ENCODE measurements around the gene NUSAP1. TPM values are rescaled to one million over a fixed set of nuclear protein-coding genes. Genes with fewer than 3 reads are reported as not detected.

The NUSAP1 gene
- total and polyA plus RNA-seq, 10 of the 15 experiments (the other 5 are each of a cell fraction or from before 2014, with no cell fraction given): 158 to 315 (median 229) TPM

DNA sequence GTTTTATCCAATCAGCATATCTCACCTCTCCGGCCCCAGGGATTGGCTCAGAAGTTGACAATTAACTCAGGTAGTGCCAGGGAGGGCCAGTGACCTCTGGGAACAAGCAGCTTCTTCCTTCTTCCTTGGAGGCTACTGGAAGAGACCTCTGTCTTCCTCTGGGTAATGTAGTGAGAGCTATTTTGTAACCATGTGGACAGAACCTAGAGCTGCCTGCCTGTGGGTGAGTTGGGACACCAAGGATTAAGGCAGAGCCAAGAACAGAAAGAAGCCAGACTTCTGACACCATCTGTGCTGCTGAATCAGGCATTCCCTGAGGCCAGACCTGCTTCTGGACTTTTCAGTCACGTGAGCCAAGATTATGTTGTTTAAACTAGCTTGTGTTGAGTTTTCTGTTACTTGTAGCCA lies 75.6 kb downstream of the NUSAP1 start:
- Histone ChIP-seq H3K79me2 (ENCODE audit: control insufficient read depth, insufficient read depth, low read length) (peaks cover 2% of the 10 kb centered on the region; the same call in 1 of the 2 replicates), H3K9ac (ENCODE audit: control insufficient read depth, insufficient read depth, low read length) (no peak overlapping the region), H3K9me3 (replicated peaks; ENCODE audit: control insufficient read depth, insufficient read depth, low read length) (no peaks in the 10 kb centered on the region), H3K27me3 (replicated peaks in 1 of 2; ENCODE audit: control insufficient read depth in 2 of 2, insufficient read depth in 2 of 2, low read length in 1 of 2) (no peaks in the 10 kb centered on the region), H4K20me1 (ENCODE audit: control insufficient read depth, insufficient read depth) (no peaks in the 10 kb centered on the region), H3K27ac (ENCODE audit: control insufficient read depth, insufficient read depth) (no peak overlapping the region), H3K36me3 (ENCODE audit: control insufficient read depth in 2 of 2, insufficient read depth in 2 of 2, low read length in 1 of 2) (no peaks in the 10 kb centered on the region), H3K4me2 (ENCODE audit: control insufficient read depth, insufficient read depth) (no peak overlapping the region), H3K4me3 (no peak overlapping the region), H3K4me1 (ENCODE audit: control insufficient read depth, insufficient read depth, low read length) (peaks cover 3% of the 10 kb centered on the region), H2AFZ (ENCODE audit: control insufficient read depth, low read depth, low read length) (no peak overlapping the region)
- no peak for ATAC-seq
- ChIA-PET SMC1A (ENCODE audit: uncharacterized antibody, unreplicated experiment) (no interaction called here), CTCF (no interaction called here), RAD21 (ENCODE audit: unreplicated experiment) (no interaction called here), POLR2A (interaction anchor here (0.6 kb wide), 1 partner anchor 20 kb away, joined by 5 read pairs; no protein-coding TSS in a partner anchor)
- in situ Hi-C loops (cut with MboI): no loop called here
- WGBS (ENCODE audit: insufficient coverage, insufficient replicate concordance, low lambda C conversion rate, missing lambda C conversion rate): 67% methylated on average over 2 of the region's 2 CpGs
- TF ChIP-seq, protein P1, sequence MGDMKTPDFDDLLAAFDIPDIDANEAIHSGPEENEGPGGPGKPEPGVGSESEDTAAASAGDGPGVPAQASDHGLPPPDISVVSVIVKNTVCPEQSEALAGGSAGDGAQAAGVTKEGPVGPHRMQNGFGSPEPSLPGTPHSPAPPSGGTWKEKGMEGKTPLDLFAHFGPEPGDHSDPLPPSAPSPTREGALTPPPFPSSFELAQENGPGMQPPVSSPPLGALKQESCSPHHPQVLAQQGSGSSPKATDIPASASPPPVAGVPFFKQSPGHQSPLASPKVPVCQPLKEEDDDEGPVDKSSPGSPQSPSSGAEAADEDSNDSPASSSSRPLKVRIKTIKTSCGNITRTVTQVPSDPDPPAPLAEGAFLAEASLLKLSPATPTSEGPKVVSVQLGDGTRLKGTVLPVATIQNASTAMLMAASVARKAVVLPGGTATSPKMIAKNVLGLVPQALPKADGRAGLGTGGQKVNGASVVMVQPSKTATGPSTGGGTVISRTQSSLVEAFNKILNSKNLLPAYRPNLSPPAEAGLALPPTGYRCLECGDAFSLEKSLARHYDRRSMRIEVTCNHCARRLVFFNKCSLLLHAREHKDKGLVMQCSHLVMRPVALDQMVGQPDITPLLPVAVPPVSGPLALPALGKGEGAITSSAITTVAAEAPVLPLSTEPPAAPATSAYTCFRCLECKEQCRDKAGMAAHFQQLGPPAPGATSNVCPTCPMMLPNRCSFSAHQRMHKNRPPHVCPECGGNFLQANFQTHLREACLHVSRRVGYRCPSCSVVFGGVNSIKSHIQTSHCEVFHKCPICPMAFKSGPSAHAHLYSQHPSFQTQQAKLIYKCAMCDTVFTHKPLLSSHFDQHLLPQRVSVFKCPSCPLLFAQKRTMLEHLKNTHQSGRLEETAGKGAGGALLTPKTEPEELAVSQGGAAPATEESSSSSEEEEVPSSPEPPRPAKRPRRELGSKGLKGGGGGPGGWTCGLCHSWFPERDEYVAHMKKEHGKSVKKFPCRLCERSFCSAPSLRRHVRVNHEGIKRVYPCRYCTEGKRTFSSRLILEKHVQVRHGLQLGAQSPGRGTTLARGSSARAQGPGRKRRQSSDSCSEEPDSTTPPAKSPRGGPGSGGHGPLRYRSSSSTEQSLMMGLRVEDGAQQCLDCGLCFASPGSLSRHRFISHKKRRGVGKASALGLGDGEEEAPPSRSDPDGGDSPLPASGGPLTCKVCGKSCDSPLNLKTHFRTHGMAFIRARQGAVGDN (IDR thresholded peaks at IDR 0.05): no peak
- TF ChIP-seq NRF1 (conservative IDR thresholded peaks at IDR 0.05; ENCODE audit: low read depth, low read length) (no peak), MTA3 (IDR thresholded peaks at IDR 0.05; ENCODE audit: borderline replicate concordance, low read length) (no peak), EZH2 (IDR thresholded peaks at IDR 0.05; ENCODE audit: borderline replicate concordance, control insufficient read depth, low read depth, low read length) (no peak), PAX5 (IDR thresholded peaks at IDR 0.05; ENCODE audit: borderline replicate concordance, low read depth, low read length) (no peak), KAT2A (conservative IDR thresholded peaks at IDR 0.05; ENCODE audit: control insufficient read depth, low read depth, low read length) (no peak), SREBF1 (IDR thresholded peaks at IDR 0.05; ENCODE audit: low read length) (no peak), BHLHE40 (IDR thresholded peaks at IDR 0.05; ENCODE audit: borderline replicate concordance in 1 of 2, low read depth in 2 of 2, low read length in 1 of 2) (no peak), DPF2 (IDR thresholded peaks at IDR 0.05) (no peak)
- TF ChIP-seq, protein P2, sequence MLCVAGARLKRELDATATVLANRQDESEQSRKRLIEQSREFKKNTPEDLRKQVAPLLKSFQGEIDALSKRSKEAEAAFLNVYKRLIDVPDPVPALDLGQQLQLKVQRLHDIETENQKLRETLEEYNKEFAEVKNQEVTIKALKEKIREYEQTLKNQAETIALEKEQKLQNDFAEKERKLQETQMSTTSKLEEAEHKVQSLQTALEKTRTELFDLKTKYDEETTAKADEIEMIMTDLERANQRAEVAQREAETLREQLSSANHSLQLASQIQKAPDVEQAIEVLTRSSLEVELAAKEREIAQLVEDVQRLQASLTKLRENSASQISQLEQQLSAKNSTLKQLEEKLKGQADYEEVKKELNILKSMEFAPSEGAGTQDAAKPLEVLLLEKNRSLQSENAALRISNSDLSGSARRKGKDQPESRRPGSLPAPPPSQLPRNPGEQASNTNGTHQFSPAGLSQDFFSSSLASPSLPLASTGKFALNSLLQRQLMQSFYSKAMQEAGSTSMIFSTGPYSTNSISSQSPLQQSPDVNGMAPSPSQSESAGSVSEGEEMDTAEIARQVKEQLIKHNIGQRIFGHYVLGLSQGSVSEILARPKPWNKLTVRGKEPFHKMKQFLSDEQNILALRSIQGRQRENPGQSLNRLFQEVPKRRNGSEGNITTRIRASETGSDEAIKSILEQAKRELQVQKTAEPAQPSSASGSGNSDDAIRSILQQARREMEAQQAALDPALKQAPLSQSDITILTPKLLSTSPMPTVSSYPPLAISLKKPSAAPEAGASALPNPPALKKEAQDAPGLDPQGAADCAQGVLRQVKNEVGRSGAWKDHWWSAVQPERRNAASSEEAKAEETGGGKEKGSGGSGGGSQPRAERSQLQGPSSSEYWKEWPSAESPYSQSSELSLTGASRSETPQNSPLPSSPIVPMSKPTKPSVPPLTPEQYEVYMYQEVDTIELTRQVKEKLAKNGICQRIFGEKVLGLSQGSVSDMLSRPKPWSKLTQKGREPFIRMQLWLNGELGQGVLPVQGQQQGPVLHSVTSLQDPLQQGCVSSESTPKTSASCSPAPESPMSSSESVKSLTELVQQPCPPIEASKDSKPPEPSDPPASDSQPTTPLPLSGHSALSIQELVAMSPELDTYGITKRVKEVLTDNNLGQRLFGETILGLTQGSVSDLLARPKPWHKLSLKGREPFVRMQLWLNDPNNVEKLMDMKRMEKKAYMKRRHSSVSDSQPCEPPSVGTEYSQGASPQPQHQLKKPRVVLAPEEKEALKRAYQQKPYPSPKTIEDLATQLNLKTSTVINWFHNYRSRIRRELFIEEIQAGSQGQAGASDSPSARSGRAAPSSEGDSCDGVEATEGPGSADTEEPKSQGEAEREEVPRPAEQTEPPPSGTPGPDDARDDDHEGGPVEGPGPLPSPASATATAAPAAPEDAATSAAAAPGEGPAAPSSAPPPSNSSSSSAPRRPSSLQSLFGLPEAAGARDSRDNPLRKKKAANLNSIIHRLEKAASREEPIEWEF (IDR thresholded peaks at IDR 0.05; ENCODE audit: insufficient replicate concordance, low read depth, low read length): no peak
- TF ChIP-seq, protein P3, sequence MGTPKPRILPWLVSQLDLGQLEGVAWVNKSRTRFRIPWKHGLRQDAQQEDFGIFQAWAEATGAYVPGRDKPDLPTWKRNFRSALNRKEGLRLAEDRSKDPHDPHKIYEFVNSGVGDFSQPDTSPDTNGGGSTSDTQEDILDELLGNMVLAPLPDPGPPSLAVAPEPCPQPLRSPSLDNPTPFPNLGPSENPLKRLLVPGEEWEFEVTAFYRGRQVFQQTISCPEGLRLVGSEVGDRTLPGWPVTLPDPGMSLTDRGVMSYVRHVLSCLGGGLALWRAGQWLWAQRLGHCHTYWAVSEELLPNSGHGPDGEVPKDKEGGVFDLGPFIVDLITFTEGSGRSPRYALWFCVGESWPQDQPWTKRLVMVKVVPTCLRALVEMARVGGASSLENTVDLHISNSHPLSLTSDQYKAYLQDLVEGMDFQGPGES (IDR thresholded peaks at IDR 0.05): no peak
- TF ChIP-seq, protein P4, sequence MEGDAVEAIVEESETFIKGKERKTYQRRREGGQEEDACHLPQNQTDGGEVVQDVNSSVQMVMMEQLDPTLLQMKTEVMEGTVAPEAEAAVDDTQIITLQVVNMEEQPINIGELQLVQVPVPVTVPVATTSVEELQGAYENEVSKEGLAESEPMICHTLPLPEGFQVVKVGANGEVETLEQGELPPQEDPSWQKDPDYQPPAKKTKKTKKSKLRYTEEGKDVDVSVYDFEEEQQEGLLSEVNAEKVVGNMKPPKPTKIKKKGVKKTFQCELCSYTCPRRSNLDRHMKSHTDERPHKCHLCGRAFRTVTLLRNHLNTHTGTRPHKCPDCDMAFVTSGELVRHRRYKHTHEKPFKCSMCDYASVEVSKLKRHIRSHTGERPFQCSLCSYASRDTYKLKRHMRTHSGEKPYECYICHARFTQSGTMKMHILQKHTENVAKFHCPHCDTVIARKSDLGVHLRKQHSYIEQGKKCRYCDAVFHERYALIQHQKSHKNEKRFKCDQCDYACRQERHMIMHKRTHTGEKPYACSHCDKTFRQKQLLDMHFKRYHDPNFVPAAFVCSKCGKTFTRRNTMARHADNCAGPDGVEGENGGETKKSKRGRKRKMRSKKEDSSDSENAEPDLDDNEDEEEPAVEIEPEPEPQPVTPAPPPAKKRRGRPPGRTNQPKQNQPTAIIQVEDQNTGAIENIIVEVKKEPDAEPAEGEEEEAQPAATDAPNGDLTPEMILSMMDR (IDR thresholded peaks at IDR 0.05 in 2 of 3, conservative IDR thresholded peaks at IDR 0.05 in 1 of 3; ENCODE audit: control insufficient read depth in 2 of 3, extremely low read depth in 1 of 3, insufficient read depth in 1 of 3, low read depth in 3 of 3, low read length in 3 of 3): no peak
- FAIRE-seq: no peak
- intact Hi-C loops (cut with micrococcal nuclease; ENCODE audit: unreplicated experiment): no loop called here
- BruUV-seq (replicated peaks): no TSS peak
- DNase-seq (ENCODE audit: low read depth, low spot score): no peak

All from GM12878 (cell line).